ENCODE data around the gene AOC3.
"Not testable (repeated sequence)": the region's sequence is repeated elsewhere in the genome, so short reads cannot be mapped to it uniquely, and the experiment has no call there.

GRCh38 chr17:42856516-42856915 lies 5.5 kb downstream of the AOC3 start:
- not testable (repeated sequence) for TF ChIP-seq POLR2A (IDR thresholded peaks at IDR 0.05; ENCODE audit: insufficient read depth in 1 of 2, low read depth in 2 of 2, low read length in 2 of 2); ASH2L (IDR thresholded peaks at IDR 0.05; ENCODE audit: insufficient read length, low read depth, low read length); ZFP36 (IDR thresholded peaks at IDR 0.05; ENCODE audit: borderline replicate concordance, low read depth, low read length, partially characterized antibody); ZNF703 (CRISPR knock-in tag; IDR thresholded peaks at IDR 0.05; ENCODE audit: borderline replicate concordance); CTCF (CRISPR knock-in tag; IDR thresholded peaks at IDR 0.05); DBP (CRISPR knock-in tag; IDR thresholded peaks at IDR 0.05; ENCODE audit: not compliant biosample characterization); MAFK (conservative IDR thresholded peaks at IDR 0.05 in 1 of 2, IDR thresholded peaks at IDR 0.05 in 1 of 2; ENCODE audit: low read length in 2 of 2); ESRRA (CRISPR knock-in tag; IDR thresholded peaks at IDR 0.05; ENCODE audit: low read depth); FOXA1 (IDR thresholded peaks at IDR 0.05); FOXA1 (CRISPR knock-in tag; IDR thresholded peaks at IDR 0.05); NAIF1 (CRISPR knock-in tag; IDR thresholded peaks at IDR 0.05; ENCODE audit: borderline replicate concordance)

All from HepG2 (cell line).